ENCODE measurements around the gene LRIT2.
A peak's percentile ranks its signal among the peaks of the same experiment; 100 is the strongest.

The LRIT2 gene

DNA sequence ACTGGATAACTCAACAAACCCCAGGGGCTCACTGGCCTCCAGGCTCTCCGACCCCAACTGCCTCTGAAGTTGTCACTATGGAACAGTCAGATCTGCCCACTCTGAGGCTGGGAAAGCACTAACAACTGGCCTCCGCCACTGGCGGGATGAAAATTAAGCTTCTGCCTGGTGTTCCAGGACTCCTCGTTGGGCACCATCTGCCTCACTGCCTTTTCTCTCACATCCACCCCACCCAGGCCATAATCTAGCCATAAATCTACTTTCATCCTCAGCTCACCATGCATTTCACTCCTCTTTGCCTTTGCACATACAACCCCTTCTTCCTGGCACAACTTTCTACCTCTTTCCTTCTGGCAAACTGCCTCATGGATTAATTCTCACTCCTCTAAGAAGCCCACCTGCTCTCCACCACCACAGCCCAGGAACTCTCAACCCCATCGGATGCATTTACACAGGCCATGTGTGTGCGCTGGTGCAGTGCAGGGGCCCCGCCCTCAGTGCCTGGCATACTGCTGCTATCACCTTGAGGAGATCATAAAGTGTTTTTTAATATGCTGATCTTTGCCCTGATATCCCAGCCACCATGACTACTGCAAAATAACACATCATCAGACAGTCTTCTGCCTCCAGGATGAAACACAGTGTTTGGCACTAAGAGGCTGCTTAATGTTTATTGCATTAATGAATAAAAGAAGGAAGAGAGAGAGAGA, 27.0 kb downstream of the LRIT2 start:
- H3K9ac ChIP-seq = no peak overlapping the region
- no peak overlapping the region for H3K27ac ChIP-seq
- H3K4me1 ChIP-seq = peaks cover 5% of the 10 kb centered on the region
- H3K36me3 ChIP-seq (ENCODE audit: control insufficient read depth, insufficient read depth, low read length) = no peaks in the 10 kb centered on the region
- H2AFZ ChIP-seq = no peak overlapping the region
- H3K27me3 ChIP-seq (ENCODE audit: control insufficient read depth, insufficient read depth, low read length) = no peaks in the 10 kb centered on the region
- TF ChIP-seq, protein P1, sequence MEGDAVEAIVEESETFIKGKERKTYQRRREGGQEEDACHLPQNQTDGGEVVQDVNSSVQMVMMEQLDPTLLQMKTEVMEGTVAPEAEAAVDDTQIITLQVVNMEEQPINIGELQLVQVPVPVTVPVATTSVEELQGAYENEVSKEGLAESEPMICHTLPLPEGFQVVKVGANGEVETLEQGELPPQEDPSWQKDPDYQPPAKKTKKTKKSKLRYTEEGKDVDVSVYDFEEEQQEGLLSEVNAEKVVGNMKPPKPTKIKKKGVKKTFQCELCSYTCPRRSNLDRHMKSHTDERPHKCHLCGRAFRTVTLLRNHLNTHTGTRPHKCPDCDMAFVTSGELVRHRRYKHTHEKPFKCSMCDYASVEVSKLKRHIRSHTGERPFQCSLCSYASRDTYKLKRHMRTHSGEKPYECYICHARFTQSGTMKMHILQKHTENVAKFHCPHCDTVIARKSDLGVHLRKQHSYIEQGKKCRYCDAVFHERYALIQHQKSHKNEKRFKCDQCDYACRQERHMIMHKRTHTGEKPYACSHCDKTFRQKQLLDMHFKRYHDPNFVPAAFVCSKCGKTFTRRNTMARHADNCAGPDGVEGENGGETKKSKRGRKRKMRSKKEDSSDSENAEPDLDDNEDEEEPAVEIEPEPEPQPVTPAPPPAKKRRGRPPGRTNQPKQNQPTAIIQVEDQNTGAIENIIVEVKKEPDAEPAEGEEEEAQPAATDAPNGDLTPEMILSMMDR (IDR thresholded peaks at IDR 0.05) = no peak
- no peak overlapping the region for H3K4me2 ChIP-seq (ENCODE audit: low read length)
- H3K4me3 ChIP-seq (ENCODE audit: low read depth, low read length) = no peak overlapping the region
- no peaks in the 10 kb centered on the region for H3K79me2 ChIP-seq
- H3K9me3 ChIP-seq (ENCODE audit: control insufficient read depth, low read length) = no peaks in the 10 kb centered on the region

DNA sequence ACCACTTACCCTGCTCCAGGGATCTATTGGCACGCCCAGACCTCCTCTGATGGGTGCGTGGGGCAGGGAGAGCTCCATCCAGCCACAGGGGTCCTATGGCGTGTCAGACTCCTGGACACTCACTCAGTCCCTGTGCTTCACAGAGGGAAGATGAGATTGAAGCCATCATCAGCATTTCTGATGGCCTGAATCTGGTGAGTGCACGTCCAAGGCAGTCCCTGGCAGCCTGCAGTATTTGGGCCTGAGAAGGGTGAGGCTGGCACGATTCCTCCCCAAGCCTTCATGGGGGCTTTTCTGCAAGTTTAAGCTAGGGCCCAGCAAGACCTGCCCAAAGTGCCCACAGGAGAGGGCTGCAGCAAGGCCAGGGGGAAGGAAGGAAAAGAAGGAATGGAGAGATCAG, 27.7 kb downstream of the LRIT2 start:
- Histone ChIP-seq H3K36me3 (ENCODE audit: control insufficient read depth, insufficient read depth, low read length) (no peaks in the 10 kb centered on the region), H3K9ac (no peak overlapping the region), H2AFZ (no peak overlapping the region), H3K4me2 (ENCODE audit: low read length) (no peak overlapping the region), H3K4me1 (peaks cover 5% of the 10 kb centered on the region), H3K9me3 (ENCODE audit: control insufficient read depth, low read length) (no peaks in the 10 kb centered on the region), H3K79me2 (no peaks in the 10 kb centered on the region), H3K27me3 (ENCODE audit: control insufficient read depth, insufficient read depth, low read length) (no peaks in the 10 kb centered on the region), H3K4me3 (ENCODE audit: low read depth, low read length) (no peak overlapping the region), H3K27ac (no peak overlapping the region)
- TF ChIP-seq, protein P1 (IDR thresholded peaks at IDR 0.05) = no peak

DNA sequence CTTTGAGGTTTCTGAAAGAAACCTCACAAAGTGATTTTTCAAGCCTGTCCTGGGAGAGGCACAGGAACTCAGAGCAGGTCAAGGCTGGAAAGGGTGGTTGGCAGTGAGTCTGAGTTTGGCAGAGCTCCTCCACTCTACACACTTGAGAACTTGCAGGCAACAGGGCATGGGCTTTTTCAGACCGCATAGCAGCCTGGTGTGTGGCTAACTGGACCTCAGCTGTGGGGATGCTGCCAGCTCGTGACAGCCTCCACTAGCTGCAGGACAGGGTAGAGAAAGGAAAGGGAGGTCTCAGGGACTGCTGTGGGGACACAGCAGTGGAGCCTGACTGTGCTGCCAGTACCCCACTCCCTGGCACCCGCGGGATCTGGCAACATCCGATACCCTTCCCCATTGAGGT, 28.4 kb downstream of the LRIT2 start:
- H3K27me3 ChIP-seq (ENCODE audit: control insufficient read depth, insufficient read depth, low read length) = no peaks in the 10 kb centered on the region

DNA sequence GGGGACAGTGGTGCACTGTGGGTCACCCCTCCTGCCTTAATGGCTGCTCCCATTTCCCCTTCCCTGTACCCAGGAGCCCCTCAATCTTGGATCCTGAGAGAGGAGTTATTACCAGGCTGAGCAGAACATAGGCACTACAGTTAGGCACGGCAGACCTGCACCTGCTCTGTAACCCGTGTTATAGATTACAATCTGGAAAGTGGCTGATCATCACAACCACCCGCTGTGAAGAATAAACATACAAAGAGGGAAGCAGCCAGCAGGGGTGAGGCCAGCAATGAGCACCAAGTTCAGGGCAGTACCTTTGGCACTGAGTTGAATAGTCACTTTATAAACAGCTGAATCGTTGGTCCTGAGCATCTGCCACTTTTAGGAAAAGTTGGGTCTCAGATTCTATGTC, 29.3 kb downstream of the LRIT2 start:
- H3K27me3 ChIP-seq (ENCODE audit: control insufficient read depth, insufficient read depth, low read length) = no peaks in the 10 kb centered on the region
- H3K79me2 ChIP-seq = no peaks in the 10 kb centered on the region
- no peak overlapping the region for H3K9ac ChIP-seq
- H3K9me3 ChIP-seq (ENCODE audit: control insufficient read depth, low read length) = no peaks in the 10 kb centered on the region
- H3K4me1 ChIP-seq = peaks cover 5% of the 10 kb centered on the region
- H2AFZ ChIP-seq = no peak overlapping the region
- H3K4me2 ChIP-seq (ENCODE audit: low read length) = peak overlapping the region; percentile 0
- no peak overlapping the region for H3K4me3 ChIP-seq (ENCODE audit: low read depth, low read length)
- H3K27ac ChIP-seq = no peak overlapping the region
- TF ChIP-seq, protein P1 (IDR thresholded peaks at IDR 0.05) = no peak
- H3K36me3 ChIP-seq (ENCODE audit: control insufficient read depth, insufficient read depth, low read length) = no peaks in the 10 kb centered on the region

More for the DNA sequence above, 28.4 kb downstream of the LRIT2 start:
- TF ChIP-seq, protein P1 (IDR thresholded peaks at IDR 0.05) = no peak
- no peak overlapping the region for H3K9ac ChIP-seq
- H3K4me3 ChIP-seq (ENCODE audit: low read depth, low read length) = no peak overlapping the region
- H3K4me1 ChIP-seq = peaks cover 5% of the 10 kb centered on the region
- no peaks in the 10 kb centered on the region for H3K79me2 ChIP-seq
- no peaks in the 10 kb centered on the region for H3K36me3 ChIP-seq (ENCODE audit: control insufficient read depth, insufficient read depth, low read length)
- H3K9me3 ChIP-seq (ENCODE audit: control insufficient read depth, low read length) = no peaks in the 10 kb centered on the region
- H2AFZ ChIP-seq = no peak overlapping the region
- H3K27ac ChIP-seq = no peak overlapping the region
- no peak overlapping the region for H3K4me2 ChIP-seq (ENCODE audit: low read length)

Data from parathyroid adenoma (tissue), 2 donors.